B cell (primary cell): Measurements from ENCODE around the gene EXTL1. TPM values are rescaled to one million over a fixed set of nuclear protein-coding genes. Genes with fewer than 3 reads are reported as not detected.

ENCODE experiments used
- ATAC-seq: fragments of 200-7000 bp; cut with Tn5 transposase; one replicate; pipeline ENCODE4 v1.10.0; 2021; ENCODE audit warnings: low read depth, mild to moderate bottlenecking, moderate number of reproducible peaks, moderate library complexity
- CTCF ChIA-PET: fragments of 350-600 bp; sonication (Branson Sonifier 250); formaldehyde crosslinking; loops from one replicate; lab custom pipeline; 2021; ENCODE audit warnings: antibody characterized with exemption, inconsistent platforms; lab: Charles Lee
- POLR2A ChIA-PET: fragments of 350-600 bp; sonication (Branson Sonifier 250); formaldehyde crosslinking; loops from one replicate; lab custom pipeline; 2021; ENCODE audit warnings: antibody characterized with exemption; lab: Charles Lee
- DNase-seq: peaks from one replicate; pipeline ENCODE4 v3.0.0; 2013
- H2AFZ ChIP-seq: 2 replicates; pipeline ENCODE4 v1.6.1; 2012; ENCODE audit warnings: mild to moderate bottlenecking, low read depth, low read length; ENCODE audit not compliant: insufficient read depth, poor library complexity, severe bottlenecking
- H3K27ac ChIP-seq, 2 donors: 1 replicate in 1 of 2; 2 replicates in 1 of 2; pipeline ENCODE4 v1.5.1; 2012 to 2013; ENCODE audit warnings: low read length in 2 of 2, mild to moderate bottlenecking in 2 of 2, moderate library complexity in 1 of 2
- H3K27me3 ChIP-seq, 4 experiments: fragments of 200-600 bp in 1 of 4; sonication (generic) in 1 of 4; replicated peaks in 1 of 4; 1 replicate in 2 of 4; 2 replicates in 2 of 4; pipeline versions ENCODE4 v1.6.1 to v1.7.0; 2013 to 2016; ENCODE audit warnings: low read length in 3 of 4, mild to moderate bottlenecking in 2 of 4, mixed read lengths in 1 of 4, moderate library complexity in 1 of 4; ENCODE audit not compliant: insufficient read depth in 4 of 4, control insufficient read depth in 3 of 4; ENCODE audit errors: control extremely low read depth in 1 of 4
- H3K36me3 ChIP-seq, 2 experiments: replicated peaks in 1 of 2; 1 replicate in 1 of 2; 2 replicates in 1 of 2; pipeline versions ENCODE4 v1.6.1 to v1.7.1; 2013; ENCODE audit warnings: low read length in 1 of 2; ENCODE audit not compliant: insufficient read depth in 2 of 2, control insufficient read depth in 1 of 2; ENCODE audit errors: control extremely low read depth in 1 of 2, extremely low read depth in 1 of 2
- H3K4me1 ChIP-seq, 2 donors: fragments of 200-600 bp in 1 of 2; sonication (generic) in 1 of 2; 1 replicate in 1 of 2; 2 replicates in 1 of 2; pipeline versions ENCODE4 v1.5.1 to v1.6.1; 2013 to 2017; ENCODE audit warnings: low read length in 2 of 2; ENCODE audit not compliant: control insufficient read depth in 2 of 2, insufficient read depth in 2 of 2
- H3K4me2 ChIP-seq: replicated peaks from 2 replicates; pipeline ENCODE3; 2012; ENCODE audit warnings: mild to moderate bottlenecking, low read depth, low read length; ENCODE audit not compliant: poor library complexity, severe bottlenecking
- H3K4me3 ChIP-seq, 5 experiments: fragments of 200-600 bp in 1 of 5; sonication (generic) in 1 of 5; 1 replicate in 3 of 5; 2 replicates in 2 of 5; pipeline versions ENCODE4 v1.5.1 to v1.7.0; 2011 to 2016; ENCODE audit warnings: low read length in 4 of 5, mild to moderate bottlenecking in 4 of 5, low read depth in 2 of 5, control low read depth in 1 of 5, moderate library complexity in 1 of 5; ENCODE audit not compliant: insufficient read depth in 1 of 5; ENCODE audit errors: control extremely low read depth in 1 of 5, extremely low read depth in 1 of 5
- H3K79me2 ChIP-seq: fragments of 200-600 bp; sonication (generic); one replicate; pipeline ENCODE4 v1.6.0; 2016; ENCODE audit warnings: low read length; ENCODE audit not compliant: control insufficient read depth, insufficient read depth
- H3K9ac ChIP-seq: fragments of 200-600 bp; sonication (generic); 2 replicates; pipeline ENCODE4 v1.6.1; 2017; ENCODE audit warnings: mild to moderate bottlenecking, low read length, moderate library complexity
- H3K9me3 ChIP-seq, 3 donors: one replicate each; pipeline versions ENCODE4 v1.6.1 to v1.7.1; 2013; ENCODE audit warnings: low read length in 2 of 3; ENCODE audit not compliant: control insufficient read depth in 2 of 3, insufficient read depth in 1 of 3; ENCODE audit errors: control extremely low read depth in 1 of 3
- H4K20me1 ChIP-seq: 2 replicates; pipeline ENCODE4 v1.6.0; 2012; ENCODE audit warnings: mild to moderate bottlenecking, low read length; ENCODE audit not compliant: insufficient read depth, control insufficient read depth, poor library complexity, severe bottlenecking
- H3K27ac Mint-ChIP-seq: one replicate; pipeline ENCODE4 v1.8.0; 2021; ENCODE audit warnings: mixed read lengths
- H3K27me3 Mint-ChIP-seq: one replicate; pipeline ENCODE4 v1.8.0; 2021; ENCODE audit warnings: mixed read lengths
- H3K4me1 Mint-ChIP-seq: one replicate; pipeline ENCODE4 v1.8.0; 2021; ENCODE audit warnings: mixed read lengths
- H3K4me3 Mint-ChIP-seq: one replicate; pipeline ENCODE4 v1.8.0; 2021; ENCODE audit warnings: mixed read lengths
- H3K9me3 Mint-ChIP-seq: one replicate; pipeline ENCODE4 v1.8.0; 2022; ENCODE audit warnings: mixed read lengths; ENCODE audit not compliant: insufficient read depth
- EZH2 ChIP-seq: IDR thresholded peaks from 2 replicates; pipeline ENCODE4 v1.6.1; 2012; ENCODE audit warnings: borderline replicate concordance, low read depth, mild to moderate bottlenecking, moderate library complexity, low read length; ENCODE audit not compliant: insufficient read depth, poor library complexity, severe bottlenecking
- WGBS: methylation state at CpG from one replicate; pipeline ENCODE4 v1.1.5; 2013; ENCODE audit warnings: missing lambda C conversion rate; ENCODE audit not compliant: insufficient coverage; 5-methylcytosine and 5-hydroxymethylcytosine counted together
- intact Hi-C: fragments of 100-400 bp; cut with micrococcal nuclease; formaldehyde crosslinking; loops from one replicate; pipeline ENCODE4 v1.10.0; 2022
- polyA plus RNA-seq: library from polyadenylated mRNA; depleted of rRNA; stranded (reverse); fragments of >200 nt; gene quantifications from 2 replicates; pipeline ENCODE4 v1.2.3, GENCODE V29; 2012
- total RNA-seq, 2 donors: library from RNA; stranded (reverse); fragments of 120-200 nt in 1 of 2; gene quantifications; 1 replicate in 1 of 2; 2 replicates in 1 of 2; pipeline versions ENCODE4 v1.2.3 to v1.2.4, GENCODE V29; 2013 to 2022
- TF ChIP-seq, protein P1 (sequence below): fragments of 200-600 bp; IDR thresholded peaks from one replicate; pipeline ENCODE4 v1.8.0; 2022; ENCODE audit warnings: antibody characterized with exemption, mild to moderate bottlenecking

EXTL1 gene
- total and polyA plus RNA-seq, 2 donors (not counting 1 experiment from before 2014, with no cell fraction given) = 0.12 TPM; not detected in 1

DNA sequence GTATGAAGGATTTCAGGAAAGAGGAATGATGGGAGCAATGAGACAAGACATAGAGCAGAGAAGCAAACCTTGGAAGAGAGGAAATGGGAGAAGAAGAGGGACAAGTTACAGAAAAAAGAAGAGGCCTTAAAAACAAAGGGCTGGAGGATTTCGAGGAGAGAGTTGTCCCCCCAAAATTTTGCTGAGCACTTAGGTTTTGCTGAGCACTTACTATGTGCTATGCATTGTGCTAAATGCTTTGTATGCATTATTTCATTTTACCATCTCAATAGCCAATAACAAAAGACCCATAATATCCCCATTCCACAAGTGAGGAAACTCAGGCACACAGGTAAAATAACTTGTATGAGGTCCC lies 48.3 kb downstream of the EXTL1 start:
- Histone ChIP-seq H3K4me1 (no peaks in the 10 kb centered on the region), H3K4me3 (no peak overlapping the region), H3K9ac (no peak overlapping the region), H3K27me3 (peaks cover 0 to 3% (median 0%) of the 10 kb centered on the region in 4 experiments), H3K27ac (no peak overlapping the region), H3K79me2 (no peaks in the 10 kb centered on the region), H3K9me3 (no peaks in the 10 kb centered on the region), H2AFZ (no peak overlapping the region), H3K36me3 (no peaks in the 10 kb centered on the region), H3K4me2 (no peak overlapping the region), H4K20me1 (no peaks in the 10 kb centered on the region)
- no peak overlapping the region for H3K4me3 Mint-ChIP-seq
- H3K4me1 Mint-ChIP-seq = no peaks in the 10 kb centered on the region
- WGBS = no CpG with 5 or more reads among the region's 1 CpG
- H3K9me3 Mint-ChIP-seq = no peaks in the 10 kb centered on the region
- no peak for TF ChIP-seq EZH2
- TF ChIP-seq, protein P1, sequence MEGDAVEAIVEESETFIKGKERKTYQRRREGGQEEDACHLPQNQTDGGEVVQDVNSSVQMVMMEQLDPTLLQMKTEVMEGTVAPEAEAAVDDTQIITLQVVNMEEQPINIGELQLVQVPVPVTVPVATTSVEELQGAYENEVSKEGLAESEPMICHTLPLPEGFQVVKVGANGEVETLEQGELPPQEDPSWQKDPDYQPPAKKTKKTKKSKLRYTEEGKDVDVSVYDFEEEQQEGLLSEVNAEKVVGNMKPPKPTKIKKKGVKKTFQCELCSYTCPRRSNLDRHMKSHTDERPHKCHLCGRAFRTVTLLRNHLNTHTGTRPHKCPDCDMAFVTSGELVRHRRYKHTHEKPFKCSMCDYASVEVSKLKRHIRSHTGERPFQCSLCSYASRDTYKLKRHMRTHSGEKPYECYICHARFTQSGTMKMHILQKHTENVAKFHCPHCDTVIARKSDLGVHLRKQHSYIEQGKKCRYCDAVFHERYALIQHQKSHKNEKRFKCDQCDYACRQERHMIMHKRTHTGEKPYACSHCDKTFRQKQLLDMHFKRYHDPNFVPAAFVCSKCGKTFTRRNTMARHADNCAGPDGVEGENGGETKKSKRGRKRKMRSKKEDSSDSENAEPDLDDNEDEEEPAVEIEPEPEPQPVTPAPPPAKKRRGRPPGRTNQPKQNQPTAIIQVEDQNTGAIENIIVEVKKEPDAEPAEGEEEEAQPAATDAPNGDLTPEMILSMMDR = no peak
- POLR2A ChIA-PET = no interaction called here
- peaks cover 27% of the 10 kb centered on the region for H3K27me3 Mint-ChIP-seq
- CTCF ChIA-PET = no interaction called here
- intact Hi-C loops = no loop called here
- ATAC-seq = no peak
- H3K27ac Mint-ChIP-seq = no peak overlapping the region
- DNase-seq = no peak

DNA sequence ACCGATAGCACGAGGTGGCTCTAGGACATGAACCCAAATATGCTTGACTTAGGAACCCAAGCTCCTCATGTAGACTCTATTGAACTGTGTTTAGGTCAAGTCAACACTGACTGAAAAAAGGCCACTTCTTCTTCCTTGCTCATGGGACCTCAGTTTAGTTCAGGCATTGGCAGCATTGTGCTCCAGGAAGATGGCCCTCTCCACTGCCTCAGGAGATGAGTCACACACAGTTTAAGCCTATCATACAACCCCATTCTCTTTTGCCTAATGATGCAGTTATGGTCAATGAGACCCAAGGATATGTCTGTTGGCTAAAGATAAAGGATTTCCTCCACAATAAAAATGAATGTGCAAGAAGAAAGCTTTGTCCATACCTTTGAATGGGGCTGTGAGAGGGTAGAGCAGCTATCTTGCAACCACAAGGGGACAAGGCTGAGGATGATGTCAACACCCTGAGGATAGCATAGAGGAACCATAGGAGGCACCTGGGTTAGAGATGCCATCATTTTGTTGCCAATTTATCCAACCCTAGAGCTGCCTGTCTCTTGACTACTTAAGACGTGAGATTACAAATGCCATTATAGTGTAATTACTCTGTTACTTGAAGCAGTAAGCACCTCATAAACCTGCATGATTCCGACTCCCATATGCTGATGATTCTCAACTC lies 48.9 kb downstream of the EXTL1 start:
- no peaks in the 10 kb centered on the region for H3K4me1 ChIP-seq
- DNase-seq (no peak), ATAC-seq (no peak)
- H2AFZ ChIP-seq = no peak overlapping the region
- no peaks in the 10 kb centered on the region for H3K79me2 ChIP-seq
- no peaks in the 10 kb centered on the region for H3K9me3 ChIP-seq
- Mint-ChIP-seq H3K4me3 (no peak overlapping the region), H3K4me1 (no peaks in the 10 kb centered on the region), H3K9me3 (no peaks in the 10 kb centered on the region), H3K27ac (no peak overlapping the region), H3K27me3 (peaks cover 28% of the 10 kb centered on the region)
- CTCF ChIA-PET = no interaction called here
- TF ChIP-seq, protein P1 = no peak
- TF ChIP-seq EZH2 = no peak
- intact Hi-C loops = no loop called here
- no peak overlapping the region for H3K9ac ChIP-seq
- H3K4me3 ChIP-seq = no peak overlapping the region
- no peak overlapping the region for H3K27ac ChIP-seq
- H3K4me2 ChIP-seq = no peak overlapping the region
- POLR2A ChIA-PET = no interaction called here
- H4K20me1 ChIP-seq = no peaks in the 10 kb centered on the region
- H3K36me3 ChIP-seq = no peaks in the 10 kb centered on the region
- 100% methylated on average over 2 of the region's 4 CpGs for WGBS
- peaks cover 0 to 3% (median 0%) of the 10 kb centered on the region in 4 experiments for H3K27me3 ChIP-seq
